Smooth muscle cell (in vitro differentiated cells): ENCODE data around the gene HK3. TPM values are rescaled to one million over a fixed set of nuclear protein-coding genes. Genes with fewer than 3 reads are reported as not detected.

Experiments
- DNase-seq: peaks from one replicate; lab custom pipeline; 2025; ENCODE audit not compliant: unreplicated experiment; lab: John Stamatoyannopoulos, UW
- H2AFZ ChIP-seq: fragments of 200-600 bp; sonication (generic); 2 replicates; pipeline ENCODE4 v1.6.0; 2016; ENCODE audit warnings: antibody characterized with exemption, low read depth, mild to moderate bottlenecking
- H3F3A ChIP-seq: fragments of 200-600 bp; sonication (generic); 2 replicates; pipeline ENCODE4 v1.6.0; 2017; ENCODE audit warnings: antibody characterized with exemption, low read depth
- H3K27ac ChIP-seq: fragments of 200-600 bp; sonication (generic); 2 replicates; pipeline ENCODE4 v1.5.1; 2016; ENCODE audit warnings: low read depth, mild to moderate bottlenecking
- H3K27me3 ChIP-seq: fragments of 200-600 bp; sonication (generic); 2 replicates; pipeline ENCODE4 v1.6.1; 2016; ENCODE audit warnings: low read depth, mild to moderate bottlenecking
- H3K36me3 ChIP-seq: fragments of 200-600 bp; sonication (generic); 2 replicates; pipeline ENCODE4 v1.5.1; 2016; ENCODE audit warnings: low read depth
- H3K4me1 ChIP-seq: fragments of 200-600 bp; sonication (generic); 2 replicates; pipeline ENCODE4 v1.5.1; 2016; ENCODE audit warnings: low read depth
- H3K4me2 ChIP-seq: fragments of 200-600 bp; sonication (generic); 2 replicates; pipeline ENCODE4 v1.6.0; 2016; ENCODE audit warnings: mild to moderate bottlenecking
- H3K4me3 ChIP-seq: fragments of 200-600 bp; sonication (generic); 2 replicates; pipeline ENCODE4 v1.5.1; 2016; ENCODE audit warnings: mild to moderate bottlenecking
- H3K79me2 ChIP-seq: fragments of 200-600 bp; sonication (generic); 2 replicates; pipeline ENCODE4 v1.6.0; 2016; ENCODE audit warnings: low read depth, mild to moderate bottlenecking
- H3K9ac ChIP-seq: fragments of 200-600 bp; sonication (generic); 2 replicates; pipeline ENCODE4 v1.6.0; 2016; ENCODE audit warnings: low read depth
- H3K9me3 ChIP-seq: fragments of 200-600 bp; sonication (generic); replicated peaks from 2 replicates; pipeline ENCODE4 v1.5.1; 2016; ENCODE audit warnings: low read depth
- H4K20me1 ChIP-seq: fragments of 200-600 bp; sonication (generic); 2 replicates; pipeline ENCODE4 v1.6.0; 2016; ENCODE audit warnings: low read depth
- WGBS: methylation state at CpG from one replicate; pipeline ENCODE4 v1.1.7; 2016; ENCODE audit warnings: low lambda C conversion rate; 5-methylcytosine and 5-hydroxymethylcytosine counted together
- polyA plus RNA-seq: library from polyadenylated mRNA; unstranded; fragments of >200 nt; fragmentation: Nextera tagmentation; extraction: Ambion mirVana; gene quantifications from 2 replicates; pipeline ENCODE4 v1.2.1, GENCODE V29; 2016
- total RNA-seq: library from RNA; depleted of rRNA; stranded (reverse); fragments of >200 nt; gene quantifications from 2 replicates; pipeline ENCODE4 v1.2.3, GENCODE V29; 2014
- TF ChIP-seq, protein P1 (sequence below): fragments of 200-600 bp; sonication (generic); IDR thresholded peaks from 2 replicates; pipeline ENCODE4 v1.5.1; 2017; ENCODE audit warnings: borderline replicate concordance, mild to moderate bottlenecking, antibody characterized with exemption; ENCODE audit not compliant: insufficient read depth, poor library complexity, severe bottlenecking

HK3 gene
- total and polyA plus RNA-seq, 2 experiments from 2014 or later = not detected

- H3K9me3 ChIP-seq = no peaks in the 10 kb centered on the region
- H3K27ac ChIP-seq = no peak overlapping the region
- TF ChIP-seq, protein P1, sequence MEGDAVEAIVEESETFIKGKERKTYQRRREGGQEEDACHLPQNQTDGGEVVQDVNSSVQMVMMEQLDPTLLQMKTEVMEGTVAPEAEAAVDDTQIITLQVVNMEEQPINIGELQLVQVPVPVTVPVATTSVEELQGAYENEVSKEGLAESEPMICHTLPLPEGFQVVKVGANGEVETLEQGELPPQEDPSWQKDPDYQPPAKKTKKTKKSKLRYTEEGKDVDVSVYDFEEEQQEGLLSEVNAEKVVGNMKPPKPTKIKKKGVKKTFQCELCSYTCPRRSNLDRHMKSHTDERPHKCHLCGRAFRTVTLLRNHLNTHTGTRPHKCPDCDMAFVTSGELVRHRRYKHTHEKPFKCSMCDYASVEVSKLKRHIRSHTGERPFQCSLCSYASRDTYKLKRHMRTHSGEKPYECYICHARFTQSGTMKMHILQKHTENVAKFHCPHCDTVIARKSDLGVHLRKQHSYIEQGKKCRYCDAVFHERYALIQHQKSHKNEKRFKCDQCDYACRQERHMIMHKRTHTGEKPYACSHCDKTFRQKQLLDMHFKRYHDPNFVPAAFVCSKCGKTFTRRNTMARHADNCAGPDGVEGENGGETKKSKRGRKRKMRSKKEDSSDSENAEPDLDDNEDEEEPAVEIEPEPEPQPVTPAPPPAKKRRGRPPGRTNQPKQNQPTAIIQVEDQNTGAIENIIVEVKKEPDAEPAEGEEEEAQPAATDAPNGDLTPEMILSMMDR = no peak
- H3K4me1 ChIP-seq = no peaks in the 10 kb centered on the region
- no peaks in the 10 kb centered on the region for H3K79me2 ChIP-seq
- no peaks in the 10 kb centered on the region for H3F3A ChIP-seq
- no peak overlapping the region for H3K9ac ChIP-seq
- H3K4me2 ChIP-seq = no peak overlapping the region
- H3K27me3 ChIP-seq = peaks cover 25% of the 10 kb centered on the region
- no peak overlapping the region for H3K4me3 ChIP-seq
- WGBS = 85% methylated on average over 27 of the region's 27 CpGs
- no peak for DNase-seq
- no peaks in the 10 kb centered on the region for H4K20me1 ChIP-seq
- no peak overlapping the region for H2AFZ ChIP-seq
- no peaks in the 10 kb centered on the region for H3K36me3 ChIP-seq
These were observed 23.2 kb downstream of the HK3 start for GRCh38 chr5:176875783-176876505.

DNA sequence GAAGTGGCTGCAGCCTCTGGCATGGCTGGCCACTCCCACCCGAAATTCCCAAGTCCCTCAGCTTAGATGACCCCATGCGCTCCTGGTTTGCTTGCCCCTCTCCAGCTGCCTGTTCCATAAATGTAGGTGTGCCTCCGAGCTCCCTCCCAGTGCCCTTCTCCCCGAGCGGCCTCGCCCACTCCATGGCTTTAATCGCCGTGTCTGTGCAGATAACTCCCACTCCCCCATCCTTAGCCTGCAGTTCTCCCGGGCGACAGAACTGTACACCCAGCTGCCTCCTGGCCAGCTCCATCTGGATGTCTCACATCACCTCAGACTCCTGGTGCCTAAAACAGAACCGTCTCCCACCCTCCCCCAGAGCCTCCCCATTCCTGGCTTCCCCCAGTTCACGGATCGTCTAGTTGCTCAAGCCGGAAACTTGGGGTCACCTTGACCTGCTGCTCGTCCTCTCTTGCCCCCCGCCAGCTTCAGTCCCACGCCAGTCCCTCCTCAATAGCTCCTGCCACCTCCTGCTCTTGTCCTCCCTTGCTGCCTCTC is 24.1 kb downstream of the HK3 start:
- no peak overlapping the region for H3K9ac ChIP-seq
- H3K27me3 ChIP-seq = peaks cover 25% of the 10 kb centered on the region
- H3K9me3 ChIP-seq = no peaks in the 10 kb centered on the region
- H3F3A ChIP-seq = no peaks in the 10 kb centered on the region
- no peak overlapping the region for H2AFZ ChIP-seq
- H3K4me2 ChIP-seq = no peak overlapping the region
- H3K27ac ChIP-seq = no peak overlapping the region
- no peak for DNase-seq
- TF ChIP-seq, protein P1 = no peak
- H3K4me3 ChIP-seq = no peak overlapping the region
- no peaks in the 10 kb centered on the region for H3K79me2 ChIP-seq
- H3K4me1 ChIP-seq = no peaks in the 10 kb centered on the region
- H4K20me1 ChIP-seq = no peaks in the 10 kb centered on the region
- WGBS = 71% methylated on average over 13 of the region's 17 CpGs
- H3K36me3 ChIP-seq = no peaks in the 10 kb centered on the region

DNA sequence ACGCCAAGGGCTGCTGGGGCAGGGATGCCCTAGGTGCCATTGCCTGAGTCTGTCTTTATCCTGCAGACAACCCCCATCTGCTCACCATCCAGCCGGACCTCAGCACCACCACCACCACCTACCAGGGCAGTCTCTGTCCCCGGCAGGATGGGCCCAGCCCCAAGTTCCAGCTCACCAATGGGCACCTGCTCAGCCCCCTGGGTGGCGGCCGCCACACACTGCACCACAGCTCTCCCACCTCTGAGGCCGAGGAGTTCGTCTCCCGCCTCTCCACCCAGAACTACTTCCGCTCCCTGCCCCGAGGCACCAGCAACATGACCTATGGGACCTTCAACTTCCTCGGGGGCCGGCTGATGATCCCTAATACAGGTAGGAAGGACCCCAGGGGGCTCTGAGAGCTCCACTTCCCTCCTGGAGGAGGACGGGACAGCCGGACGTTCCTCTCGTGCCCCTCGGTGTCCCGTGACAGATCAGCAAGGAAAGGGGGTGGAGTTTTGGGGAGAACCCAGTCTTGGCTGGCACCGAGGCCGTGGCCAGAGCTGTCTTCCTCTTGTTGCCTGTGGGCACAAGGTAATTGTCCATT is 24.9 kb downstream of the HK3 start:
- H2AFZ ChIP-seq = no peak overlapping the region
- H3F3A ChIP-seq = no peaks in the 10 kb centered on the region
- no peak overlapping the region for H3K27ac ChIP-seq
- no peak overlapping the region for H3K9ac ChIP-seq
- H4K20me1 ChIP-seq = no peaks in the 10 kb centered on the region
- peaks cover 25% of the 10 kb centered on the region for H3K27me3 ChIP-seq
- DNase-seq = no peak
- no peaks in the 10 kb centered on the region for H3K9me3 ChIP-seq
- H3K4me1 ChIP-seq = no peaks in the 10 kb centered on the region
- WGBS = 94% methylated on average over 18 of the region's 20 CpGs
- H3K36me3 ChIP-seq = no peaks in the 10 kb centered on the region
- H3K4me2 ChIP-seq = no peak overlapping the region
- H3K4me3 ChIP-seq = no peak overlapping the region
- H3K79me2 ChIP-seq = no peaks in the 10 kb centered on the region
- TF ChIP-seq, protein P1 = no peak
